GM18499 (cell line): Measurements from ENCODE around the gene COL4A1.
"Not testable (repeated sequence)": the region's sequence is repeated elsewhere in the genome, so short reads cannot be mapped to it uniquely, and the experiment has no call there.

Experiments
- ATAC-seq: cut with Tn5 transposase; IDR thresholded peaks from one replicate; pipeline ENCODE4 v1.9.1; 2021; ENCODE audit warnings: moderate number of reproducible peaks; ENCODE audit not compliant: insufficient read depth, unreplicated experiment

Gene COL4A1

GRCh38 chr13:110326263-110326904 is 19.4 kb upstream of the COL4A1 start:
- no peak for ATAC-seq

- no peak for ATAC-seq
Measured at GRCh38 chr13:110324026-110324749, 17.2 kb upstream of the COL4A1 start.

DNA sequence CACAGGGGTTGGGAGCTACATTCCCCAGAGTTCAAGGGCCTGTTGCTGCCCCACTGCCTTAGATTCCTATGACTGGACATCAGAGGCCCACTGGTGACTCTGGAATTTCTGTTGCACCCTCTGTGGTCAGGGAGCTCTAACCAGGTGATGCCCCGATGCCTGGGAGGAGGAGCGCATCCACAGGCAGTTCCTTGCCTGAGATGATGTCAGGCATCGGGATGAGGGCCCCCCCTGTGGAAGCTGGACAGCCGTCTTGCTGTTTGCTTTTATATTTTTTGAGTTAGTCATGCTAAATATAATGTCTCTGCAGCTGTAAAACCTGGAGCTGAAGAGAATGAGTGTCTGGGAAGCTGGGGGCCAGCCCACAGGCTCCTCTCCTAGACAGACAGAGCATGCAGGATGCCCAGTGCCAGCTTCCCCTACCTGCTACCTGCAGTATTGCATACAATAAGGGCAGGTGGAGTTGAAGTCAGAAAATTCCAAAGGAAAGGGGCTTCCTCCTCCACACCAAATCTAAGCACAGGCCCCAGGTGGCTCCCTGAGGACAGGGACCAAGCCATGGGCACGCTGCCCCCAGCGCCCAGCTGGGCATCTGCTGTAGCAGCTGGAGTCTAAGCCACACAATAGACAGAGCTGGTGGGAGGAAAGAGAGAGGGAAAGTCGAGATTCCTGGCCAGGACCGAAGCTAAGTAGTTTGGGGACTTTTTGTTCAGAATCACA is 16.4 kb upstream of the COL4A1 start:
- ATAC-seq, result no peak

GRCh38 chr13:110322828-110323171 is 15.8 kb upstream of the COL4A1 start:
- ATAC-seq, result no peak

- no peak for ATAC-seq
Measured at GRCh38 chr13:110322126-110322827, 15.3 kb upstream of the COL4A1 start.

- ATAC-seq, result not testable (repeated sequence)
Measured at GRCh38 chr13:110321573-110321972, 14.6 kb upstream of the COL4A1 start.

DNA sequence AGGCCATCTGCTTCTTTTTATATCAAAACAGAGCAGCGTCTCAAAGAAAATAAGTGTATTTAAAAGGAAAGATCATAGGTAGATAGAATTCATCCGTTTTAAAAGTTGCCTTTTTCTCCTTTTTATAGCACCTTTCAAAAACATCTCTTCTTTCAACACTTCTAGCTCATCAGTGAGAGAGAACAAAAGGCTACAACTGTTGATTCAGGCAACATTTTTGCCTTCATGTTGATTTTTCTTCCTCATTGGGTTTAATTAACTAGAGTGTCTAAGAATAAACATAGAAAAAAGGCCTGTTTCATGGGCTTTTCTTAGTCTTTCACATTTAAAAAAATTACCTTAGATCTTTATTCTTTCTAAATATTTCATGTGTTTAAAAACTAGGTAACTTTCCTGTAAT is 13.7 kb upstream of the COL4A1 start:
- no peak for ATAC-seq

DNA sequence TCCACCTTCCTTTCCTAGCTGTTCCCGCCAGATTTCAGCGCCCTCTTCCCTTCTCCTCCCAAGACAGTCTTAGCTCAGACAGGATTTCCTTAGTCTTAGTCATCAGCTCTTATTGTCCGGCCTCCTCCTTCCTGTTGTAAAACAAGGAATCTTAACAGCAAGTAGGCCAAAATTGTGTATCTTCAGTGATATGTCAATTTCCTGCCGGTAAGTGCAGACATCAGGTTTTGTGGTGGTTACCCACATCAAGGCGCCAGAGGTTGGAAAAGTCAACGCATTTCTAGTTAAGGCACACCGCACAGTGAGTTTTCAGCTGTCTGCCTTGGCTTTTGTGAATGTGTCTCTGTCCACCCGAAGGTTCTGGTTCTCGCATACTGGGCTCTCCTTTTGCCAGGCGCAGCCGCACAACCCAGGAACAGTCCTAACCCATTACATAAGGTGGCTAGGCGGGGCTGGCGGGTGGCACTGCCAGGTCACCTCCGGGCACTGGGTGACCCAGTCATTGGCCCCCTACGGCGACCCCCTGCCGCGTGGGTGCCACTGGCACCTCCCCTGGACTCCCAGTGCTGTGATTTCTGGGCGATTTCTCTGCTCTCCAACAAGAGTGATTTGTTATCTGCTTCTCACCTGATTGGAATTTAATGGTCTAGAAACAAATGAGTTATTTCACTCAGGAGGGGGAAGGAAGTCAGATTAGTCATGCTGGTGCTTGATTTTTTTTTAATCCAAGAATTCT is 13.0 kb upstream of the COL4A1 start:
- ATAC-seq, result no peak

GRCh38 chr13:110319397-110319773 is 12.4 kb upstream of the COL4A1 start:
- no peak for ATAC-seq

- ATAC-seq, result no peak
Measured at GRCh38 chr13:110318920-110319319, 12.0 kb upstream of the COL4A1 start.

- no peak for ATAC-seq
Measured at GRCh38 chr13:110317496-110318195, 10.7 kb upstream of the COL4A1 start.

DNA sequence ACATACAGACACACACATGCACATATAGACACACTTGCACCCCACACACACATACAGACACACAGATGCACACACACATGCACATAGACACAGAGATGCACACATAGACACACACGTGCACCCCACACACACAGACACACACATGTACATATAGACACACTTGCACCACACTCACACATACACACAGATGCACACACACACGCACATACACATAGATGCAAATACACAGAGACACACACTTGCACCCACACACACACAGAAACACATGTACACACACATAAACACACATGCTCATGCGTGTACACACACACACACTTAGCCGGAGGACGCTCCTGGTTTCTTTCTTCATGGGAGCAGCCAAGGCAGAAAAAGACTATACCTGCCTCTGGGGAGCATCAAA is 10.1 kb upstream of the COL4A1 start:
- ATAC-seq, result no peak

GRCh38 chr13:110316196-110316595 is 9.2 kb upstream of the COL4A1 start:
- ATAC-seq, result no peak

DNA sequence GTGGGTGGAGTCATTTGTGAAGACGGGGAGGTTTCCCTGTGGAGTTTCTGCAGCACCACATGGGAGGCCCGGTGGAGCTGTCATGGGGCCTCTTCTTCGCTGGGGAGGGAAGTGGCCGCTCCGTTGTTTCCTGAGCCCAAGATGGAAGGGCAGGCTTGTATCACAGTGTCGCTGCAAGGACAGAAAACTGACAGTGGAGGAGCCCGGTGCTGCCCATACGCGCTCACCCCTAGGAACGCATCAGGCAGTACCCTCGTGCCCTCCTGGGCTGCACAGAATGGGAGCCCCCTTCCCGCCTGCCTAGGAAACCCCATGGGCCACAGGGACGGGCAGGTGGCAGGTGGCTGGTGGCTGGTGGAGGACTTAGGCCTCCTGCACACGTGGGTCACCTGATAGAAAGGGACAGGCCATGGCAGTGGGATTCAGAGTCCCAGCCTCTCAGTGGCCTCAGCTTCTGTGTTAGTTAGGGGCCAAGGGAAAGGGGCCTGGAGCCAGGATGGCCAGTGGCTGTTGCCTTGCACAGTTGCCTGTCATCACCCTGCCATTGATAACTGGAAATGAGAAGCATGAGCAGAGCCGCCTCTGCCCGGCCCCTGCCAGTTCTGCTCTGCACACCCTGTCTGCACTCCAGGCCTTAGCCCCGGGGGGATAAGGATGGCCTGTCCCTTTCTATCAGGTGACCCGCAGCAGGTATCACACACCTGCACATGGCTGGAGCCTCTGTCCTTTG is 7.7 kb upstream of the COL4A1 start:
- no peak for ATAC-seq

GRCh38 chr13:110313733-110314132 is 6.8 kb upstream of the COL4A1 start:
- not testable (repeated sequence) for ATAC-seq

DNA sequence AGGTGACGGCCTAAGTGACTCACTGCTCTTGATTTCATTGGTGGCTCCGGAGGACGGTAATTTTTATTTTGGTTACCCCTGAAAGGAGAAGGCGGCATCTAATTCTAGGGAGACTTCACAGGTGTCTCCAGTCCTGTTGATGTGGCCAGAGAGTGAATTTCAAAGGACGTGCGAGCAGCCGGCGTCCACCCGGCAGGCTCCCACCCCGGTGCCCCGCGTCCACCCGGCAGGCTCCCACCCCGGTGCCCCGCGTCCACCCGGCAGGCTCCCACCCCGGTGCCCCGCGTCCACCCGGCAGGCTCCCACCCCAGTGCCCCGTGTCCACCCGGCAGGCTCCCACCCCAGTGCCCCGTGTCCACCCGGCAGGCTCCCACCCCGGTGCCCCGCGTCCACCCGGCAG is 6.3 kb upstream of the COL4A1 start:
- ATAC-seq, result not testable (repeated sequence)

GRCh38 chr13:110312339-110313031 is 5.5 kb upstream of the COL4A1 start:
- no peak for ATAC-seq
